ENCODE results near the gene RNF123. TPM values are rescaled to one million over a fixed set of nuclear protein-coding genes. Genes with fewer than 3 reads are reported as not detected.

Gene RNF123
- total RNA-seq, result 10 to 100 TPM; 32.4 to 35.5 TPM

DNA sequence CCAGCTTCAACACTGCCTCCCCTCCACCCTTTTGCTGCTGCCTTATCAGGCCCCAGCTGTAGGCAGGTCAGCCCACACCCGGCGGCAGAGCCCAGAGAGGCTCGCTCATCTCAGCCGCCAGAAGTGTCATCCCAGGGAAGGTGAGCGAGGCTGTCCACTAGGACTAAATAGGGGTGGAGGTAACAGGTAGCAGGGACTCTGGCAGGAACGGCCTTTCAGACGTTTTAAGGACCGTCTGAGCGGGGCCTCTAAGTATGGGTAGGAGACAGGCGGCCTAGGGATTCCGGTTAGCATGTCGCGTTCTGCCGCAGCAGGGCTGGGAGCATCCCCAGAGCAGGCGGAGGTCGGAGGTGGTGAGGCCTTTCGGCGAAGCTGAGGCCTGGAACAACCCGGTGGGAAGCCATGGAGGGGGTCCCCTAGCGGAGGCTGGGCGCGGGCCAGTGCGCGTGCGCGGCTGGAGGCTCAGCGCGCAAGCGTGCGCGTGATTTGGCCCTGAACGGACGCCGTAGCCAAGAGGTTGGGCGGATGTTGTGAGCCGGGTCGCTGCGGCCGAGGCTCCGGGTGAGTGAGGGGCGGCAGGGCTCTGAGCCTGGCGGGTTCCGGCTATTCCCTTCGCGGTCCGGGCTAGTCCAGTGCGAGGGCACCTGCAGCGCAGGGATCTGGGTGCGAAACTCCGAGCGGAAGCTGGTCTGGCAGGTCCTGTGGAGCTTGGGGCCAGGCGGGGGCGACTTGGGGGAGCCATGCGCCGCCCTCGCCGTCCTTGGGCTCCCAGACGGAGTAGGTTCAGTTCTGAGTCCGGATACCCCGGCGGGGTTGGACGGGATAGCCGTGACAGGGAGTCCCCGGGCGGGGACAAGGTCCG lies at the start of gene RNF123, which contains the start of gene MST1:
Gene RNF123, plus strand, starts transcription at position 512 of the 862 bp plus-strand sequence. CDS start 1,609 bp downstream, outside the sequence.
Gene MST1, minus strand, starts transcription at position 429 of the 862 bp plus-strand sequence. CDS start 783 bp downstream, outside the sequence.
- Mint-ChIP-seq H3K9me3 (no peaks in the 10 kb centered on the region), H3K4me1 (peaks cover 23% of the 10 kb centered on the region), H3K36me3 (no peaks in the 10 kb centered on the region), H3K27me3 (peaks cover 4% of the 10 kb centered on the region), H3K4me3 (peak within 1 kb of the TSS; percentile 98), H3K27ac (peak within 1 kb of the TSS; percentile 90)
- DNase-seq, result peak; percentile 94

DNA sequence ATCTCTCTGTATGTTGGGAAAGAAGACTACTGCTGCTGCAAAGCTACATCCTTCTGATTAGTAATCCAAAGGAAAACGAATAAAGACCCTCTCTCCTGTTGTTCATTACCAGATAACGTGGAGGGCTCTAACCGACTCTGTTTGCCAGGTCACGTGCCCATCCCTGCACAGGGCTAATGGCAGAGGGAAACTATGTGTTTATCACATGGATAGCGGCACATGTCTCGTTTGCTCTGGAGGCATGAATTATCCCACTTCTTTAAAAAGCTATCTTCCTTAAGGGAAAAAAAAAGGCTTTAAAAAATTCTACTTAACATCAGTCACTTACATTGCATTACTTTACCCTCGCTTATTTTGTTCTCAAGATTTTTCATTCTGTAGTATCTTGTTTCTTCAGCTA lies 48.1 kb upstream of the RNF123 start:
- Mint-ChIP-seq H3K4me1 (peaks cover 2% of the 10 kb centered on the region), H3K27me3 (no peaks in the 10 kb centered on the region), H3K36me3 (no peaks in the 10 kb centered on the region), H3K4me3 (no peak overlapping the region), H3K9me3 (no peaks in the 10 kb centered on the region), H3K27ac (no peak overlapping the region)
- DNase-seq, result no peak

DNA sequence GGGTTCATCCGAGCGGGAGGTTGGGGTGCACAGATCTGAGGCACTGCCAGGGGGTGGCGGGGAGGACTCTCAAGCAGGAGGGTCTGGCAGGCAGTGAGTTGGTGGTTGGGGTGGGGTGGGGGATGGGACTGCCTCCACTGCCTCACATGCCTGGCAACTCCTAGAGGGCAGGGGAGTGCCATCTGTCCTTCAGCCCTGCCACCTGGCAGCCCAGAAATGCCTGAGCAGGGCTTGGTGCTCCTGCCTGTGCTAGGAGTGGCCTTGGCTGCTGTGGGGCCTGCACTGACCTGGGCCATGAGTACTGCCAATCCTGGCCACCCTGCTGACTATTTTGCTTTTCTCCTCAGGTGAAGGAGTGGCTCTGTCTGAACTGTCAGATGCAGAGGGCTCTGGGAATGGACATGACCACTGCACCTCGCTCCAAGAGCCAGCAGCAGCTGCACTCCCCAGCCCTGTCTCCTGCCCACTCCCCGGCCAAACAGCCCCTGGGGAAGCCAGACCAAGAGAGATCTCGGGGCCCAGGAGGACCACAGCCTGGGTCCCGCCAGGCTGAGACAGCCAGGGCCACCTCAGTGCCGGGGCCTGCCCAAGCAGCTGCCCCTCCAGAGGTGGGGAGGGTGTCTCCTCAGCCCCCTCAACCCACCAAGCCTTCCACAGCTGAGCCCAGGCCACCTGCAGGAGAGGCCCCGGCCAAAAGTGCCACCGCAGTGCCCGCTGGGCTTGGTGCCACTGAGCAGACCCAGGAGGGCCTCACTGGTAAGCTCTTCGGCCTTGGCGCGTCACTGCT lies 47.2 kb upstream of the RNF123 start:
- H3K36me3 Mint-ChIP-seq, result no peaks in the 10 kb centered on the region
- H3K27ac Mint-ChIP-seq, result no peak overlapping the region
- H3K9me3 Mint-ChIP-seq, result no peaks in the 10 kb centered on the region
- H3K4me1 Mint-ChIP-seq, result peaks cover under 1% of the 10 kb centered on the region
- DNase-seq, result no peak
- H3K4me3 Mint-ChIP-seq, result no peak overlapping the region
- H3K27me3 Mint-ChIP-seq, result no peaks in the 10 kb centered on the region

DNA sequence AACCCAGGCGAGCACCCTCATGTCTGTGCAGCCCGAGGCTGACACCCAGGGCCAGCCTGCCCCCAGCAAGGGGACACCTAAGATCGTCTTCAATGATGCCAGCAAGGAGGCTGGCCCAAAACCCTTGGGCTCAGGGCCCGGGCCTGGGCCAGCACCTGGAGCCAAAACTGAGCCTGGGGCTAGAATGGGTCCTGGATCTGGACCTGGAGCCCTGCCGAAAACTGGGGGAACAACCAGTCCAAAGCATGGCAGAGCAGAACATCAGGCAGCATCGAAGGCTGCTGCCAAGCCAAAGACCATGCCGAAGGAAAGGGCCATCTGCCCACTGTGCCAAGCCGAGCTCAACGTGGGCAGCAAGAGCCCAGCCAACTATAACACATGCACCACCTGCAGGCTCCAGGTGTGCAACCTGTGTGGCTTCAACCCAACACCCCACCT lies 46.6 kb upstream of the RNF123 start:
- Mint-ChIP-seq H3K27me3 (no peaks in the 10 kb centered on the region), H3K4me3 (no peak overlapping the region), H3K4me1 (no peaks in the 10 kb centered on the region), H3K36me3 (no peaks in the 10 kb centered on the region), H3K27ac (no peak overlapping the region), H3K9me3 (no peaks in the 10 kb centered on the region)
- no peak for DNase-seq

DNA sequence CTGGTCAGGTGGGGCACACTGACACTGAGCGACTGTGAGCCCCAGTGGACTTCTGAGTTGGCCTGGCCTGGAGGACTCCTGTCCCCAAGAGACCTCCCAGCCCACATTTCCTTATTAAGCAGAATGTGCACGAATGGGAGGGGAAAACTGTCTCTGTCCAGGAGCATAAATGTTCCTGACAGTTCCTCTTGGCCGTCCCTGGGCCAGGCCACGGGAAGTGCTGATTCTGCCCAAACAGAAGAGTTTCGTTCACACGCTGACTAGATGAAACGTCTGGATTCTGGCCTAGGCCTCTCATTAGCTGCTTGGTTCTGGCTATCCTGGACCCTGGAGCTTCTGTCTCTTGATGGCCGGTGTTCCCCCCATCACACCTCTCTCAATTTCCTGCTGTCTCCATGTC lies 44.7 kb upstream of the RNF123 start:
- DNase-seq, result no peak
- H3K36me3 Mint-ChIP-seq, result no peaks in the 10 kb centered on the region
- no peak overlapping the region for H3K4me3 Mint-ChIP-seq
- H3K4me1 Mint-ChIP-seq, result no peaks in the 10 kb centered on the region
- H3K27me3 Mint-ChIP-seq, result no peaks in the 10 kb centered on the region
- H3K27ac Mint-ChIP-seq, result no peak overlapping the region
- no peaks in the 10 kb centered on the region for H3K9me3 Mint-ChIP-seq

GRCh38 chr3:49646236-49646635 lies 43.1 kb upstream of the RNF123 start:
- no peaks in the 10 kb centered on the region for H3K36me3 Mint-ChIP-seq
- no peaks in the 10 kb centered on the region for H3K27me3 Mint-ChIP-seq
- no peak overlapping the region for H3K4me3 Mint-ChIP-seq
- no peak overlapping the region for H3K27ac Mint-ChIP-seq
- no peak for DNase-seq
- no peaks in the 10 kb centered on the region for H3K4me1 Mint-ChIP-seq
- H3K9me3 Mint-ChIP-seq, result no peaks in the 10 kb centered on the region

DNA sequence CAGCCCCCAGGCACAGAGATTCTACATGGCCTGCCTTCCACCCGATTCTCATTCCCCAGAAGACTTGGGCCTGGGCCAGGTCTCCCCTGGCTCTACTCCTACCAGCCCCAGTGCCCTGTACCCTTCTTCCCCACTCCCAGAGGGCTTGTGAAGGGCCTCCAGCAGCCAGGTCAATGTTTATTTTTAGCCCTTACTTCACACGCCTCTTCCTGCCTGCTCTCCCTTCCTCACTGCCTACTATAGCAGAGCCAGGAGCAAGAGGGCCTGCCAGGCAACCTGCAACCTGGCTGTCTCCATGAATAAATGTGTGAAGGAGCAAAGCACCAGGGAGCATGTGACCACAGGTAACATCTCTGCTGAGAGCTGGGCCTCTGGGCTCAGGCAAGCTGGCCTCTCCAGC lies 41.6 kb upstream of the RNF123 start:
- H3K4me3 Mint-ChIP-seq, result no peak overlapping the region
- no peaks in the 10 kb centered on the region for H3K36me3 Mint-ChIP-seq
- DNase-seq, result no peak
- no peaks in the 10 kb centered on the region for H3K9me3 Mint-ChIP-seq
- no peaks in the 10 kb centered on the region for H3K27me3 Mint-ChIP-seq
- no peak overlapping the region for H3K27ac Mint-ChIP-seq
- no peaks in the 10 kb centered on the region for H3K4me1 Mint-ChIP-seq

- Mint-ChIP-seq H3K4me1 (no peaks in the 10 kb centered on the region), H3K27ac (no peak overlapping the region), H3K4me3 (no peak overlapping the region), H3K9me3 (no peaks in the 10 kb centered on the region), H3K27me3 (no peaks in the 10 kb centered on the region), H3K36me3 (no peaks in the 10 kb centered on the region)
- DNase-seq, result no peak
Observed at GRCh38 chr3:49648354-49649019, 40.9 kb upstream of the RNF123 start.

DNA sequence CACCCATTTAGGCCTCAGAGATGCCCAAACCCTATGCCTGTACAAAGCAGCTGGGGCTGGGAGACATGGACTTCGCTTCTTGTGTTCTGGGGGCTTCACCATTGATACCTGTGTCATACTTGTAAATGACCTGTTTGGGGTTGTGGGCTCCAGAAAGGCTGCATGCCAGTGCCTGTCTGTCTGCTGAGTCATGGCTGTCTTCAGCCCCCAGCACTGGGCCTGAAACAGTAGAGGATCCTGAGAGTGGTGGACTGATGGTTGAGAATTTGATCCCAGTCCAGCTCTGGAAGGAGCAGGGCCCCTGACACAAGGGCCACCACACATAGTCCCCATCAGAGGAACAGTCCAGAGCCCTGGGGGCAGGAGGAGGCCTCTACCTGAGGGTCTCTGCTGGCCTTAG lies 39.8 kb upstream of the RNF123 start:
- no peaks in the 10 kb centered on the region for H3K36me3 Mint-ChIP-seq
- H3K27me3 Mint-ChIP-seq, result no peaks in the 10 kb centered on the region
- no peak overlapping the region for H3K27ac Mint-ChIP-seq
- DNase-seq, result no peak
- no peaks in the 10 kb centered on the region for H3K4me1 Mint-ChIP-seq
- no peaks in the 10 kb centered on the region for H3K9me3 Mint-ChIP-seq
- H3K4me3 Mint-ChIP-seq, result no peak overlapping the region

- no peaks in the 10 kb centered on the region for H3K9me3 Mint-ChIP-seq
- no peak overlapping the region for H3K4me3 Mint-ChIP-seq
- no peak for DNase-seq
- H3K4me1 Mint-ChIP-seq, result no peaks in the 10 kb centered on the region
- H3K36me3 Mint-ChIP-seq, result no peaks in the 10 kb centered on the region
- no peak overlapping the region for H3K27ac Mint-ChIP-seq
- no peaks in the 10 kb centered on the region for H3K27me3 Mint-ChIP-seq
Observed at GRCh38 chr3:49650177-49650576, 39.2 kb upstream of the RNF123 start.

DNA sequence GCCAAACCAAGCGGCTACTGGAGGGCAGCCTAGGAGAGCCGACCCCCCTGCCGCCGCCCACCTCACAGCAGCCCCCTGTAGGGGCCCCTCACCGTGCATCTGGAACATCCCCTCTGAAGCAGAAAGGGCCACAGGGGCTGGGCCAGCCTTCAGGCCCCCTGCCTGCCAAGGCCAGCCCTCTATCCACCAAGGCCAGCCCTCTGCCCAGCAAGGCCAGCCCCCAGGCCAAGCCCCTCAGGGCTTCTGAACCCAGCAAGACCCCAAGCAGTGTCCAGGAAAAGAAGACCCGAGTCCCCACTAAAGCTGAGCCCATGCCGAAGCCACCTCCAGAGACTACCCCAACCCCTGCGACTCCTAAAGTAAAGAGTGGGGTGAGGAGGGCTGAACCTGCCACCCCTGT lies 38.7 kb upstream of the RNF123 start:
- Mint-ChIP-seq H3K27me3 (no peaks in the 10 kb centered on the region), H3K36me3 (no peaks in the 10 kb centered on the region), H3K4me1 (no peaks in the 10 kb centered on the region), H3K27ac (no peak overlapping the region), H3K9me3 (no peaks in the 10 kb centered on the region), H3K4me3 (no peak overlapping the region)
- DNase-seq, result no peak

GRCh38 chr3:49652218-49652902 lies 37.0 kb upstream of the RNF123 start:
- no peaks in the 10 kb centered on the region for H3K4me1 Mint-ChIP-seq
- no peaks in the 10 kb centered on the region for H3K9me3 Mint-ChIP-seq
- H3K4me3 Mint-ChIP-seq, result no peak overlapping the region
- no peaks in the 10 kb centered on the region for H3K36me3 Mint-ChIP-seq
- H3K27me3 Mint-ChIP-seq, result no peaks in the 10 kb centered on the region
- no peak overlapping the region for H3K27ac Mint-ChIP-seq
- DNase-seq, result no peak

DNA sequence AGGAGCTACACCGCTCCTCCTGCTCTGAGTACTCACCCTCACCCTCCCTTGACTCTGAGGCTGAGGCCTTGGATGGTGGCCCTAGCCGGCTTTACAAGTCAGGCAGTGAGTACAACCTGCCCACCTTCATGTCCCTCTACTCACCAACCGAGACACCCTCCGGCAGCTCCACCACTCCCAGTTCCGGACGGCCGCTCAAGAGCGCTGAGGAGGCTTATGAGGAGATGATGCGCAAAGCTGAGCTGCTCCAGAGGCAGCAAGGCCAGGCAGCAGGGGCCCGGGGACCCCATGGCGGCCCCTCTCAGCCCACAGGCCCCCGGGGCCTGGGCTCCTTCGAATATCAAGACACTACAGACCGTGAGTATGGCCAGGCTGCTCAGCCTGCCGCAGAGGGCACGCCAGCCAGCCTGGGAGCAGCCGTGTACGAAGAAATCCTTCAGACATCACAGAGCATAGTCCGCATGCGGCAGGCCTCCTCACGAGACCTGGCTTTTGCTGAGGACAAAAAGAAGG lies 36.4 kb upstream of the RNF123 start:
- no peaks in the 10 kb centered on the region for H3K9me3 Mint-ChIP-seq
- H3K4me3 Mint-ChIP-seq, result no peak overlapping the region
- H3K27ac Mint-ChIP-seq, result no peak overlapping the region

GRCh38 chr3:49653621-49654020 lies 35.7 kb upstream of the RNF123 start:
- H3K4me1 Mint-ChIP-seq, result no peaks in the 10 kb centered on the region

More for the DNA sequence above, 36.4 kb upstream of the RNF123 start:
- no peak for DNase-seq
- Mint-ChIP-seq H3K36me3 (no peaks in the 10 kb centered on the region), H3K27me3 (no peaks in the 10 kb centered on the region), H3K4me1 (no peaks in the 10 kb centered on the region)

More at GRCh38 chr3:49653621-49654020, 35.7 kb upstream of the RNF123 start:
- Mint-ChIP-seq H3K36me3 (no peaks in the 10 kb centered on the region), H3K9me3 (no peaks in the 10 kb centered on the region), H3K27me3 (no peaks in the 10 kb centered on the region), H3K4me3 (no peak overlapping the region), H3K27ac (no peak overlapping the region)
- no peak for DNase-seq
